H1 (cell line): ENCODE results near the gene RNF151. TPM values are rescaled to one million over a fixed set of nuclear protein-coding genes. Genes with fewer than 3 reads are reported as not detected.

Experiments
- CTCF ChIA-PET: fragments of 300-600 bp; sonication (Branson Sonifier 250); formaldehyde crosslinking; loops from one replicate; lab custom pipeline; 2021; ENCODE audit not compliant: partially characterized antibody; lab: Charles Lee
- POLR2A ChIA-PET: fragments of 300-600 bp; sonication (Branson Sonifier 250); formaldehyde crosslinking; loops from one replicate; lab custom pipeline; 2021; ENCODE audit warnings: inconsistent platforms; ENCODE audit not compliant: partially characterized antibody; lab: Charles Lee
- DNase-seq, 2 experiments: peaks; one replicate each; pipeline versions ENCODE4 v3.0.0 to v3.0.0-alpha.2; 2010 to 2022; ENCODE audit warnings: low spot score in 2 of 2, low read depth in 1 of 2, mixed read lengths in 1 of 2
- FAIRE-seq: peaks from 2 replicates; lab custom pipeline; 2011; peaks lifted over from hg19 to GRCh38; lab: Jason Lieb, UNC
- H2AFZ ChIP-seq: 2 replicates; pipeline ENCODE4 v1.8.1; 2012; ENCODE audit warnings: low read length, inconsistent platforms
- H2AK5ac ChIP-seq: 2 replicates; pipeline ENCODE4 v1.6.1; 2013; ENCODE audit warnings: low read depth, low read length
- H2BK120ac ChIP-seq: replicated peaks from 2 replicates; pipeline ENCODE3; 2013; ENCODE audit warnings: low read depth, low read length, inconsistent platforms
- H2BK12ac ChIP-seq: 2 replicates; pipeline ENCODE4 v1.6.1; 2013; ENCODE audit warnings: low read depth, low read length
- H2BK15ac ChIP-seq: 2 replicates; pipeline ENCODE4 v1.6.1; 2013; ENCODE audit warnings: low read length
- H2BK20ac ChIP-seq: 2 replicates; pipeline ENCODE4 v1.6.1; 2013; ENCODE audit warnings: low read length
- H2BK5ac ChIP-seq: 2 replicates; pipeline ENCODE4 v1.6.1; 2013; ENCODE audit warnings: low read depth, low read length
- H3K14ac ChIP-seq: 2 replicates; pipeline ENCODE4 v1.6.1; 2013; ENCODE audit warnings: inconsistent platforms; ENCODE audit not compliant: insufficient read length
- H3K18ac ChIP-seq: 2 replicates; pipeline ENCODE4 v1.6.1; 2013; ENCODE audit warnings: low read length; ENCODE audit errors: extremely low read depth
- H3K23ac ChIP-seq: 2 replicates; pipeline ENCODE4 v1.6.1; 2013; ENCODE audit warnings: inconsistent platforms; ENCODE audit not compliant: insufficient read length
- H3K23me2 ChIP-seq: 2 replicates; pipeline ENCODE4 v1.6.1; 2013; ENCODE audit warnings: low read depth, low read length
- H3K27ac ChIP-seq: 2 replicates; pipeline ENCODE4 v1.6.1; 2011; ENCODE audit warnings: low read depth, low read length, inconsistent platforms
- H3K27me3 ChIP-seq, 4 experiments: replicated peaks in 1 of 4; 1 replicate in 1 of 4; 2 replicates in 3 of 4; pipeline versions ENCODE4 v1.6.1 to v1.8.1; 2011 to 2013; ENCODE audit warnings: low read length in 3 of 4, mild to moderate bottlenecking in 3 of 4, inconsistent platforms in 2 of 4, mixed read lengths in 2 of 4, moderate library complexity in 1 of 4; ENCODE audit not compliant: control insufficient read depth in 3 of 4, insufficient read depth in 3 of 4; ENCODE audit errors: extremely low read depth in 1 of 4
- H3K36me3 ChIP-seq, 4 experiments: 2 replicates each; pipeline versions ENCODE4 v1.6.1 to v1.8.1; 2011 to 2013; ENCODE audit warnings: mild to moderate bottlenecking in 4 of 4, low read length in 3 of 4, moderate library complexity in 2 of 4, control low read depth in 1 of 4, inconsistent platforms in 1 of 4; ENCODE audit not compliant: insufficient read depth in 4 of 4, control insufficient read depth in 2 of 4
- H3K4ac ChIP-seq: replicated peaks from 2 replicates; pipeline ENCODE3; 2013; ENCODE audit warnings: low read length, low read depth, mixed read lengths, inconsistent platforms; ENCODE audit not compliant: insufficient read length
- H3K4me1 ChIP-seq, 4 experiments: replicated peaks in 1 of 4; 1 replicate in 1 of 4; 2 replicates in 3 of 4; pipeline versions ENCODE4 v1.6.1 to v1.8.1; 2011 to 2013; ENCODE audit warnings: low read length in 3 of 4, inconsistent platforms in 2 of 4, mixed read lengths in 1 of 4; ENCODE audit not compliant: insufficient read depth in 4 of 4, control insufficient read depth in 3 of 4
- H3K4me2 ChIP-seq, 2 experiments: 2 replicates each; pipeline versions ENCODE4 v1.6.1 to v1.8.1; 2011 to 2013; ENCODE audit warnings: low read depth in 2 of 2, low read length in 2 of 2, control low read depth in 1 of 2, inconsistent platforms in 1 of 2, mild to moderate bottlenecking in 1 of 2; ENCODE audit not compliant: insufficient read depth in 1 of 2
- H3K4me3 ChIP-seq, 4 experiments: fragments of 200-600, 300-600 bp in 1 of 4; sonication (generic), shearing (Covaris generic), sonication (Bioruptor Twin) in 1 of 4; 2 replicates each; pipeline versions ENCODE4 v1.5.1 to v1.8.1; 2011 to 2016; ENCODE audit warnings: low read length in 4 of 4, low read depth in 3 of 4, control low read depth in 2 of 4, inconsistent platforms in 2 of 4, mild to moderate bottlenecking in 2 of 4, mixed read lengths in 1 of 4, moderate library complexity in 1 of 4; ENCODE audit not compliant: insufficient read depth in 2 of 4; ENCODE audit errors: extremely low read depth in 1 of 4
- H3K56ac ChIP-seq: replicated peaks from 2 replicates; pipeline ENCODE3; 2013; ENCODE audit warnings: low read depth, mild to moderate bottlenecking, mixed read lengths, low read length, inconsistent platforms; ENCODE audit not compliant: insufficient read length
- H3K79me1 ChIP-seq: 2 replicates; pipeline ENCODE4 v1.6.1; 2013; ENCODE audit warnings: low read depth, low read length, control low read depth
- H3K79me2 ChIP-seq, 2 experiments: 2 replicates each; pipeline versions ENCODE4 v1.6.1 to v1.8.1; 2012 to 2013; ENCODE audit warnings: low read length in 2 of 2, mild to moderate bottlenecking in 2 of 2, inconsistent platforms in 1 of 2; ENCODE audit not compliant: insufficient read depth in 2 of 2, control insufficient read depth in 1 of 2
- H3K9ac ChIP-seq, 4 experiments: replicated peaks in 1 of 4; 1 replicate in 1 of 4; 2 replicates in 3 of 4; pipeline versions ENCODE4 v1.6.1 to v1.8.1; 2011 to 2013; ENCODE audit warnings: low read depth in 3 of 4, low read length in 3 of 4, control low read depth in 2 of 4, mild to moderate bottlenecking in 2 of 4, moderate library complexity in 2 of 4, inconsistent platforms in 1 of 4; ENCODE audit errors: extremely low read depth in 1 of 4
- H3K9me3 ChIP-seq, 2 experiments: 2 replicates each; pipeline versions ENCODE4 v1.6.1 to v1.8.1; 2012 to 2013; ENCODE audit warnings: mild to moderate bottlenecking in 2 of 2, moderate library complexity in 2 of 2, control low read depth in 1 of 2, inconsistent platforms in 1 of 2, low read depth in 1 of 2, low read length in 1 of 2, mixed read lengths in 1 of 2; ENCODE audit not compliant: insufficient read depth in 2 of 2
- H4K20me1 ChIP-seq, 2 experiments: replicated peaks in 1 of 2; 2 replicates each; pipeline versions ENCODE3 to v1.8.1; 2011 to 2013; ENCODE audit warnings: inconsistent platforms in 2 of 2, low read length in 2 of 2, mild to moderate bottlenecking in 1 of 2; ENCODE audit not compliant: insufficient read depth in 2 of 2, control insufficient read depth in 1 of 2
- H4K5ac ChIP-seq: 2 replicates; pipeline ENCODE4 v1.6.1; 2013; ENCODE audit warnings: low read length, low read depth, mixed read lengths, inconsistent platforms; ENCODE audit not compliant: insufficient read length
- H4K8ac ChIP-seq: 2 replicates; pipeline ENCODE4 v1.8.0; 2013; ENCODE audit warnings: mild to moderate bottlenecking, moderate library complexity, low read length, inconsistent platforms; ENCODE audit not compliant: insufficient read depth; ENCODE audit errors: extremely low read depth
- H4K91ac ChIP-seq: replicated peaks from 2 replicates; pipeline ENCODE3; 2013; ENCODE audit warnings: low read length, mixed read lengths, inconsistent platforms; ENCODE audit not compliant: insufficient read length
- BACH1 ChIP-seq: IDR thresholded peaks from 2 replicates; pipeline ENCODE4 v1.6.1; 2012; ENCODE audit warnings: low read length, improper control_type of control experiment
- CEBPB ChIP-seq: IDR thresholded peaks from 2 replicates; pipeline ENCODE4 v1.6.1; 2012; ENCODE audit warnings: low read depth, low read length
- EZH2 ChIP-seq: fragments of 200-600 bp; sonication (generic); IDR thresholded peaks from 2 replicates; pipeline ENCODE4 v1.7.1; 2012; ENCODE audit warnings: low read depth, mild to moderate bottlenecking, moderate library complexity, low read length, inconsistent platforms; ENCODE audit not compliant: severe bottlenecking
- FOSL1 ChIP-seq: IDR thresholded peaks from 2 replicates; pipeline ENCODE4 v1.6.1; 2011; ENCODE audit warnings: mild to moderate bottlenecking, low read depth, low read length, moderate library complexity; ENCODE audit not compliant: insufficient read depth
- KDM4A ChIP-seq: IDR thresholded peaks from one replicate; pipeline ENCODE4 v1.7.1; 2012; ENCODE audit warnings: low read depth, mild to moderate bottlenecking, moderate library complexity, low read length, inconsistent platforms; ENCODE audit not compliant: severe bottlenecking
- POLR2AphosphoS5 ChIP-seq: IDR thresholded peaks from 2 replicates; pipeline ENCODE4 v1.6.1; 2011; ENCODE audit warnings: low read depth, low read length
- RBBP5 ChIP-seq: IDR thresholded peaks from 2 replicates; pipeline ENCODE4 v1.7.1; 2012; ENCODE audit warnings: low read depth, mild to moderate bottlenecking, inconsistent platforms, low read length, moderate library complexity, borderline replicate concordance
- RNF2 ChIP-seq: fragments of 200-900, 300-1000 bp; sonication (generic); IDR thresholded peaks from 2 replicates; pipeline ENCODE4 v1.7.1; 2016; ENCODE audit warnings: borderline replicate concordance, low read depth, mild to moderate bottlenecking, antibody characterized with exemption, low read length; ENCODE audit not compliant: poor library complexity, severe bottlenecking; ENCODE audit errors: missing control alignments
- SAP30 ChIP-seq: fragments of 300-600 bp; sonication (generic); IDR thresholded peaks from 2 replicates; pipeline ENCODE4 v1.7.1; 2012; ENCODE audit warnings: low read length, moderate library complexity, mild to moderate bottlenecking, inconsistent platforms; ENCODE audit not compliant: insufficient read depth, insufficient replicate concordance
- SIN3A ChIP-seq, 2 experiments: IDR thresholded peaks in 1 of 2; conservative IDR thresholded peaks in 1 of 2; 2 replicates each; pipeline ENCODE4 v1.6.1; 2011 to 2012; ENCODE audit warnings: low read length in 2 of 2, improper control_type of control experiment in 1 of 2, low read depth in 1 of 2, mild to moderate bottlenecking in 1 of 2
- SIRT6 ChIP-seq: IDR thresholded peaks from one replicate; pipeline ENCODE4 v1.7.1; 2012; ENCODE audit warnings: low read length, inconsistent platforms
- SIX5 ChIP-seq: IDR thresholded peaks from 2 replicates; pipeline ENCODE4 v1.6.1; 2011; ENCODE audit warnings: mild to moderate bottlenecking, low read depth, low read length
- TAF7 ChIP-seq: optimal IDR thresholded peaks from 2 replicates; pipeline ENCODE3; 2011; ENCODE audit warnings: low read depth, mild to moderate bottlenecking, inconsistent platforms, low read length, moderate library complexity, borderline replicate concordance
- TEAD4 ChIP-seq: IDR thresholded peaks from 2 replicates; pipeline ENCODE4 v1.6.1; 2012; ENCODE audit warnings: low read depth, low read length, inconsistent platforms, mixed read lengths
- WGBS, 2 experiments: shearing (Covaris generic) in 1 of 2; methylation state at CpG; one replicate each; pipeline versions ENCODE4 v1.1.6 to v1.1.7; 2013 to 2015; ENCODE audit warnings: low lambda C conversion rate in 2 of 2, mixed read lengths in 2 of 2, inconsistent platforms in 1 of 2, low coverage in 1 of 2, missing lambda C conversion rate in 1 of 2; ENCODE audit not compliant: insufficient replicate concordance in 2 of 2, insufficient coverage in 1 of 2, insufficient read length in 1 of 2; ENCODE audit errors: extremely low coverage in 1 of 2, missing lambda C conversion rate in 1 of 2; 5-methylcytosine and 5-hydroxymethylcytosine counted together
- polyA plus RNA-seq, 7 experiments: library from polyadenylated mRNA; depleted of rRNA in 3 of 7; stranded (reverse) in 5 of 7; unstranded in 2 of 7; fragments of >200 nt in 5 of 7; fragments of 200-250 nt in 2 of 7; gene quantifications; 1 replicate in 5 of 7; 2 replicates in 1 of 7; 4 replicates in 1 of 7; pipeline versions ENCODE4 v1.2.1 to v1.2.3, GENCODE V29; 2011 to 2013; ENCODE audit warnings: missing spikeins in 2 of 7, mixed read lengths in 2 of 7
- total RNA-seq: library from RNA; stranded (reverse); fragmentation: NEBNext Ultra II Directional; extraction: Animal tissue kit (Norgen Biotek cat#: 25700); gene quantifications from 2 replicates; pipeline ENCODE4 v1.2.1, GENCODE V29; 2021

RNF151 gene
- total and polyA plus RNA-seq, 2 of the 8 experiments (the other 6 are each of a cell fraction or from before 2014, with no cell fraction given), result not detected

DNA sequence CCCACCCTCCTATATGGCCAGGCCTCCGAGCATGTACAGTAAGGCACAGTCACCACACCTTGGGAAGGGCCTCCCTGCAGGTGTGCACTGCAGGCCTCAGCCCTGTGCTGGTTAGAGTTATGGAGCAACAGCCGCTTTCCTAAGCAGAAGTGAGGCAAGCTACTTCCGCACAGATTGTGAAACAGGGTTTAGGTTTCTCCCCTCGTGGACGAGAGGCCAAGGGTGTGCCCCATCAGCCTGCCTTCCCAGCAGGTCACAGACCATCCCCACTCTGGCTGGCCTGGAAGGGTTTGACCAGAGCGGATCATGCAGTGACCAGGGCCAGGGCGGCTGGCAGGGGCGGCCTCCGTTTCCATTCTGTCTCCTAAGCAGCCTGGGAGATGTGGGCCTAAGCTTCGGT lies 28.3 kb upstream of the RNF151 start:
- Histone ChIP-seq H3K18ac (no peak overlapping the region), H3K36me3 (peaks cover 4 to 12% (median 8%) of the 10 kb centered on the region in 4 experiments; a peak in 5 of 8 replicates), H3K9ac (no peak overlapping the region), H3K79me1 (no peaks in the 10 kb centered on the region), H3K4me3 (no peak overlapping the region), H2BK12ac (no peak overlapping the region), H3K27me3 (peaks cover 0 to 2% (median 0%) of the 10 kb centered on the region in 4 experiments; a peak in 1 of 7 replicates), H3K56ac (no peak overlapping the region), H2BK120ac (no peak overlapping the region), H4K91ac (no peak overlapping the region), H2AFZ (no peak overlapping the region), H4K20me1 (peaks cover 0 to 4% of the 10 kb centered on the region in 2 experiments), H4K5ac (no peak overlapping the region), H3K23ac (no peak overlapping the region), H3K9me3 (no peaks in the 10 kb centered on the region), H3K14ac (no peak overlapping the region), H2BK15ac (no peak overlapping the region), H3K23me2 (peaks cover 6% of the 10 kb centered on the region; the same call in 1 of the 2 replicates), H2AK5ac (no peak overlapping the region), H3K4me2 (no peak overlapping the region), H3K4ac (no peak overlapping the region), H3K27ac (no peak overlapping the region), H3K79me2 (no peaks in the 10 kb centered on the region), H4K8ac (no peak overlapping the region), H3K4me1 (peaks cover 0 to 8% (median 6%) of the 10 kb centered on the region in 4 experiments; a peak in 5 of 7 replicates), H2BK5ac (no peak overlapping the region), H2BK20ac (no peak overlapping the region)
- WGBS, 2 experiments, result 90% methylated on average over 10 of the region's 10 CpGs; no CpG with 5 or more reads in 1 of the 2 experiments
- DNase-seq (no peak), FAIRE-seq (no peak)
- POLR2A ChIA-PET, result interaction anchor here (0.8 to 11.7 kb wide), 2 partner anchors 22 to 111 kb away, joined by 3 to 336 read pairs; partner anchors contain the start of genes FAHD1, NDUFB10, RNF151 and RPL3L
- CTCF ChIA-PET, result no interaction called here
- no peak for TF ChIP-seq POLR2AphosphoS5
- no peak for TF ChIP-seq BACH1
- no peak for TF ChIP-seq RBBP5
- no peak for TF ChIP-seq SAP30
- TF ChIP-seq CEBPB, result no peak
- TF ChIP-seq EZH2, result no peak
- no peak for TF ChIP-seq SIN3A (conservative IDR thresholded peaks at IDR 0.05 in 1 of 2, IDR thresholded peaks at IDR 0.05 in 1 of 2; ENCODE audit: low read depth in 1 of 2, low read length in 2 of 2)
- no peak for TF ChIP-seq FOSL1
- no peak for TF ChIP-seq SIX5
- no peak for TF ChIP-seq KDM4A
- TF ChIP-seq SIRT6, result no peak
- no peak for TF ChIP-seq TAF7
- TF ChIP-seq TEAD4, result no peak
- TF ChIP-seq RNF2, result no peak
